GM19035 (cell line): ENCODE data around the gene VPS25.
"Not testable (repeated sequence)": the region's sequence is repeated elsewhere in the genome, so short reads cannot be mapped to it uniquely, and the experiment has no call there.

ENCODE experiments used
- ATAC-seq: cut with Tn5 transposase; IDR thresholded peaks from one replicate; pipeline ENCODE4 v1.9.1; 2021; ENCODE audit not compliant: unreplicated experiment

Gene VPS25

GRCh38 chr17:42767512-42767911, 5.7 kb upstream of the VPS25 start:
- ATAC-seq = no peak

DNA sequence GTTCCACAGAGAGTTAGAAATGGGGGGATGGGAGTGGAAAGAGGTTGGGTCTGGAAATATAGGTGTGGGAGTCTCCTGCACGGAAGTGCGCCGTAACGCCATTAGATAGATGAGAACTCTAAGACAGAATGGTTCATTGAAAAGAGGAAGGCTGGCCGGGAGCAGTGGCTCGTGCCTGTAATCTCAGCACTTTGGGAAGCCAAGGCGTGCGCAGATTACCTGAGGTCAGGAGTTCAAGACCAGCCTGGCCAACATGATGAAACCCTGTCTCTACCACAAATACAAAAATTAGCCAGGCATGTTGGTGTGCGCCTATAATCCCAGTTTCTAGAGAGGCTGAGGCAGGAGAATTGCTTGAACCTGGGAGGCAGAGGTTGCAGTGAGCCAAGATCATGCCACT, 5.2 kb upstream of the VPS25 start:
- not testable (repeated sequence) for ATAC-seq

- not testable (repeated sequence) for ATAC-seq
Measured at GRCh38 chr17:42769964-42770363, 3.3 kb upstream of the VPS25 start.

GRCh38 chr17:42772945-42773289, 332 bp upstream of the VPS25 start:
- no peak for ATAC-seq

DNA sequence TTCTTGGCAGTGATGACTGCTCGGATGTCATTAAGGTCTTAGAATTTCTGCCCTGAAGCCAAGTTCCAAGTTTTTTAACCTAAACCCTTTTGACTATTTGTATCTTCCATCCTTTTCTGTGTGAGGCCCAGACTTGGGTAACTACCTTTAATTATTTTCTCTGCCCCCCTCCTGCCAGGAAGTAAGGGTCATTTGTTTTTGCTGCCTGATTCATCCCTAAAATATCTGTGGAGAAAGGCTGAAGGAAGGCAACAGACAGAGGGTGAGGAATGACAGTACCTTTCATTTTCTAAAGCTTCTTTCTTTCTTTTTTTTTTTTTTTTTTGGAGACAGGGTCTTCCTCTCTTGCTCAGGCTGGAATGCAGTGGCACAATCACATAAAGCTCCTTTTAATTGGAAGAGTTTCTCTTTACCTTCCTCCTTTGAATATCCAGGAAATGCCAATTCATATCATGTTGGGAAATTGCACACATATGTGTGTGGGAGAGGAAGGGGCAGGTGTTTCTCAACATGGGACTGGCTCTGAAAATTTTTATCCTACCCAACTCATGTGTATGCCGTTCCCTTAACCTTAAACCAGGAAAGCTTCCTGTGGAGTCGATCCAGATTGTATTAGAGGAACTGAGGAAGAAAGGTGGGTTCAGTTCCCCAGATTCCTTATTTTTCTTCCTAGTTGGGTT, 957 bp downstream of the VPS25 start:
- no peak for ATAC-seq

DNA sequence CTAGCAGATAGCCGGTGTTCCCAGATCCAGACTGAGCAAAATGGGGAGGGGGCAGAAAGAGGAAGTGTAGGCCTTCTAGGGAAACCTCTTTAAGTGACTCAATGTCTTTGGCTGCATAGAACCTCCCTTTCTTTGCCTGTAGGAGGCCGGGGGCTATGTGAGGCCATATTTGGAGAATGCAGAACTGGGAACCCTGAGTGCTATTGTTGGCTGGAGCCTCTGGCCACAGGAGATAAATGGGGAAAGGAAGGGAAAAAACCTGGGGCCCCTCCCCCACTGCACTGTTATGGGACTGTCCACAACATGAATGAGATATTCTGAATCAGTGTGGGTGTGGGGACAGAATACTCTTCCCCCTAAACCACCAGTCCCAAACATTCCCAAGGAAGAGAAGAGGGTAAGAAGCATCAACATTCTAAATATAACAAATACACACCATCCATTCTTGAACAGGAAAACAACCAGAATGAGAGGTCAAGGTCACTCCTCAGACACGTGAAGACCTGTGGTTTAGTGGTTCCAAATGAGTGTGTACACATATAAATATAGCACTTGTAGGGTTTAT, 2.4 kb downstream of the VPS25 start:
- no peak for ATAC-seq

GRCh38 chr17:42778570-42778969, 5.3 kb downstream of the VPS25 start:
- no peak for ATAC-seq

DNA sequence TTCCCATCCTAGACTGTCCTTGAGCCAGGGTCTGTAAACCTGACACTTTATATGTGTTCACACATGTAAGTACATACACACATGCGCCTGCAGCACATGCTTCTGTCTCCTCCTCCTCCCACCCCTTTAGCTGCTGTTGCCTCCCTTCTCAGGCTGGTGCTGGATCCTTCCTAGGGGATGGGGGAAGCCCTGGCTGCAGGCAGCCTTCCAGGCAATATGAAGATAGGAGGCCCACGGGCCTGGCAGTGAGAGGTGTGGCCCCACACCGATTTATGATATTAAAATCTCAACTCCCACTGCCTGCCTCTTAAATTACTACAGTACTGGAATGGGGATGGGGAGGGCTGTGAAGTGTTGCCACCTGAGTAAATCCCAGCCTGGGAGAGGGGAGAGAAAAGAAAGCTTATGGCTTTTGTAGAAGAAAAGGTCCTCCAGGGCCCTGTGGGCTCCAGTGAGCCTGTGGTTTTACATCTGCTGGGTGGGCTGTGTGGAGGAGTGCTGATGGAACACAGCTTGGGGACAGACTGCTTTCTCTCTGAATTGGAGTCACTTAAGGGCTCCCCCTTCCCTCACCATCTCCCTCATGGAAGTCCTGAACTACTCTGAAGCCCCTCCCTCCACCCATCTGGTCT, 6.2 kb downstream of the VPS25 start:
- ATAC-seq = no peak

- ATAC-seq = no peak
Measured at GRCh38 chr17:42779936-42780850, 6.9 kb downstream of the VPS25 start, which contains the start of gene WNK4. Gene WNK4, plus strand, starts transcription at chr17:42780610. Its CDS starts 89 bp downstream, at chr17:42780699.

GRCh38 chr17:42780851-42781638, 7.8 kb downstream of the VPS25 start:
- ATAC-seq = no peak

- no peak for ATAC-seq
Measured at GRCh38 chr17:42781639-42782165, 8.5 kb downstream of the VPS25 start.

DNA sequence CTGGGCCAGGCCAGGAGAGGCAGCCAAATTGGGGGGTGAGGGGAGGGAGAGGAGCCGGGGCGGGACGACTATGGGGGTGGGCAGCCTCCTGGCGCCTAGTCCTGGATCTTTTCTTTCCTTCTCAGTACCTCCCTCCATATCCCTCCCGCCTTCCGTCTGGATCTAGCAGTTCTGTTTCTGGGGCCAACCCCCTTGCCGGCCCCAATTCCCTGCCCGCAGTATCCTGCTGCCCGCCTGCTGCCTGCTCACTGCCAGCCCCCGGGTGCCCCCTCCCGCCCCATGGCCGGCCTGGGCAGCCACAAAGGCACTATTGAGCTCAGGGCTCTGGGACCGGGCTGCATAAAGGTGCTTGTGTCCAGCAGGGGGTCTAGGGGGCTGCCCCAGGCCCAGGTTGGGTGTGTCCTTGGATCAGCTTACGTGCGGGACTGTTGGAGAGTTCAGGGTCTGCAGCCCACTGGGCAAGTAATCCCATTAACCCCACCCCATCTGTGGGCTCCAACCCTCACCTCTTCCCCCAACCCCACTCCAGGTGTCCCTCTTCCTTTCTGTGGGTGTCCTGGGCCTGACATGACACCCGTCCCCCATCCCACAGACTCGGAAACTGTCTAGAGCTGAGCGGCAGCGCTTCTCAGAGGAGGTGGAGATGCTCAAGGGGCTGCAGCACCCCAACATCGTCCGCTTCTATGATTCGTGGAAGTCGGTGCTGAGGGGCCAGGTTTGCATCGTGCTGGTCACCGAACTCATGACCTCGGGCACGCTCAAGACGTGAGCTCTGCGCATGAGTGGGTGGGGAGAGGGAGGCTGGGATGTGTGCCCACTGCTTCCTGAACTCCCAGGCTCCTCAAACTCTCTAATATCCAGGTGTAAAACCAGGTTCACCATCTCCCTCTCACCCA, 9.2 kb downstream of the VPS25 start:
- ATAC-seq = no peak

- ATAC-seq = no peak
Measured at GRCh38 chr17:42783062-42783790, 10.0 kb downstream of the VPS25 start.

DNA sequence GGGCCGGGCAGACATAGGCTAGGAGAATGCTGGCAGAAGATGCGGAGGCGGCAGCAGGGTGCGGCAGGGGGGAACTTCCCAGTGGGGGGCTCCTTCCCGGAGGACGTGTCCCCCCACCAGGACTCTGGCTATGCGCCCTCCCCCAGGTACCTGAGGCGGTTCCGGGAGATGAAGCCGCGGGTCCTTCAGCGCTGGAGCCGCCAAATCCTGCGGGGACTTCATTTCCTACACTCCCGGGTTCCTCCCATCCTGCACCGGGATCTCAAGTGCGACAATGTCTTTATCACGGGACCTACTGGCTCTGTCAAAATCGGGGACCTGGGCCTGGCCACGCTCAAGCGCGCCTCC, 10.5 kb downstream of the VPS25 start:
- ATAC-seq = no peak

GRCh38 chr17:42784409-42784808, 11.2 kb downstream of the VPS25 start:
- no peak for ATAC-seq

GRCh38 chr17:42784811-42785592, 11.8 kb downstream of the VPS25 start:
- ATAC-seq = no peak

DNA sequence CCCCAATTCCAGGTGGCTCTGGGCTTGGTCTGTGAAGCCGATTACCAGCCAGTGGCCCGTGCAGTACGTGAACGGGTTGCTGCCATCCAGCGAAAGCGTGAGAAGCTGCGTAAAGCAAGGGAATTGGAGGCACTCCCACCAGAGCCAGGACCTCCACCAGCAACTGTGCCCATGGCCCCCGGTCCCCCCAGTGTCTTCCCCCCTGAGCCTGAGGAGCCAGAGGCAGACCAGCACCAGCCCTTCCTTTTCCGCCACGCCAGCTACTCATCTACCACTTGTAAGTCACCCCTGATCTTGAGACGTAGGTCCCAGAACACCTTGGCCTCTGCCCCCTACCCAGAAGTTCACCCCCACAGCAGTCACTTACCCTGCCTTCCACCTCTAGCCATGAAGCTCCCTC, 14.0 kb downstream of the VPS25 start:
- ATAC-seq = no peak

DNA sequence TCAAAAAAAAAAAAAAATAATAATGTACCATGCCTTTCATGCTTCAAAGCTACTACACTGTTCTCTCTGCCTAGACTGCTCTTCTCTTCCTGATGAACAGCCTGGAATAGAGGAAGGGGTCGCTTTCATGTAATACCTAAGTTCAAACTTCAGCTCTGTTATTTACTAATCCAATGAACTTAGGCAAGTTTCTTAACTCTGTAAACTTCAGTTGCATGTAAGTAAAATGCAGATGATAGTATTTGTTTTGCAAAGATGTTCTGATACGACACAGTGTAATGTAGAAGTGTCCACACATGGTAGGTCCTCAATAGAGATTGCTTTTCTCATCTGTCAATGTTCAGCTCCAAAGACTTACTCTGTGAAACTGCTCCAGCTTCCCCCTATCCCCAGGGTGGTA, 18.7 kb downstream of the VPS25 start:
- no peak for ATAC-seq
